MM.1S (cell line): ENCODE measurements around the gene INO80B.

Experiments used
- DNase-seq: peaks from one replicate; pipeline ENCODE4 v3.0.0-alpha.2; 2015
- H2AFZ ChIP-seq: fragments of 300-600 bp; sonication (generic); 2 replicates; pipeline ENCODE4 v1.6.0; 2016; ENCODE audit warnings: antibody characterized with exemption, low read length
- H3F3A ChIP-seq: fragments of 300-600 bp; sonication (generic); 2 replicates; pipeline ENCODE4 v1.6.1; 2016; ENCODE audit warnings: mild to moderate bottlenecking, antibody characterized with exemption, low read length, moderate library complexity, mixed read lengths; ENCODE audit not compliant: insufficient read depth
- H3K27ac ChIP-seq: fragments of 300-600 bp; sonication (generic); 2 replicates; pipeline ENCODE4 v1.5.1; 2016; ENCODE audit warnings: mild to moderate bottlenecking, low read length
- H3K27me3 ChIP-seq: fragments of 300-600 bp; sonication (generic); replicated peaks from 2 replicates; pipeline ENCODE4 v1.6.0; 2016; ENCODE audit warnings: low read length; ENCODE audit not compliant: insufficient read depth
- H3K36me3 ChIP-seq: fragments of 300-600 bp; sonication (generic); replicated peaks from 2 replicates; pipeline ENCODE4 v1.6.1; 2016; ENCODE audit warnings: mild to moderate bottlenecking, low read length, mixed read lengths; ENCODE audit not compliant: insufficient read depth
- H3K4me1 ChIP-seq: fragments of 300-600 bp; sonication (generic); 2 replicates; pipeline ENCODE4 v1.6.1; 2016; ENCODE audit warnings: low read length, mixed read lengths
- H3K4me2 ChIP-seq: fragments of 300-600 bp; sonication (generic); 2 replicates; pipeline ENCODE4 v1.6.0; 2016; ENCODE audit warnings: low read depth, low read length
- H3K4me3 ChIP-seq: fragments of 300-600 bp; sonication (generic); 2 replicates; pipeline ENCODE4 v1.5.1; 2016; ENCODE audit warnings: low read length, mixed read lengths
- H3K79me2 ChIP-seq: fragments of 300-600 bp; sonication (generic); 2 replicates; pipeline ENCODE4 v1.6.1; 2016; ENCODE audit warnings: mixed run types, low read length, mixed read lengths
- H3K9ac ChIP-seq: fragments of 300-600 bp; sonication (generic); 2 replicates; pipeline ENCODE4 v1.6.1; 2016; ENCODE audit warnings: low read length, mixed read lengths
- H3K9me2 ChIP-seq: fragments of 300-600 bp; sonication (generic); replicated peaks from 2 replicates; pipeline ENCODE4 v1.6.1; 2016; ENCODE audit warnings: mild to moderate bottlenecking, low read length, mixed read lengths; ENCODE audit not compliant: insufficient read depth
- H3K9me3 ChIP-seq: fragments of 300-600 bp; sonication (generic); replicated peaks from 2 replicates; pipeline ENCODE4 v1.6.1; 2016; ENCODE audit warnings: mild to moderate bottlenecking, low read length, mixed read lengths; ENCODE audit not compliant: insufficient read depth
- H4K20me1 ChIP-seq: fragments of 300-600 bp; sonication (generic); 2 replicates; pipeline ENCODE4 v1.6.1; 2016; ENCODE audit warnings: mild to moderate bottlenecking, low read length, moderate library complexity, mixed read lengths; ENCODE audit not compliant: insufficient read depth
- EZH2 ChIP-seq: fragments of 300-600 bp; sonication (generic); optimal IDR thresholded peaks from 2 replicates; pipeline ENCODE3; 2017; ENCODE audit warnings: low read depth, mild to moderate bottlenecking, antibody characterized with exemption, low read length, mixed read lengths
- EZH2phosphoT487 ChIP-seq: fragments of 300-600 bp; sonication (generic); IDR thresholded peaks from 2 replicates; pipeline ENCODE4 v1.6.1; 2018; ENCODE audit warnings: antibody characterized with exemption, low read length
- TF ChIP-seq, protein P1 (sequence below): fragments of 300-600 bp; sonication (generic); IDR thresholded peaks from 2 replicates; pipeline ENCODE4 v1.5.1; 2016; ENCODE audit warnings: antibody characterized with exemption, low read length, mixed read lengths

Gene INO80B

DNA sequence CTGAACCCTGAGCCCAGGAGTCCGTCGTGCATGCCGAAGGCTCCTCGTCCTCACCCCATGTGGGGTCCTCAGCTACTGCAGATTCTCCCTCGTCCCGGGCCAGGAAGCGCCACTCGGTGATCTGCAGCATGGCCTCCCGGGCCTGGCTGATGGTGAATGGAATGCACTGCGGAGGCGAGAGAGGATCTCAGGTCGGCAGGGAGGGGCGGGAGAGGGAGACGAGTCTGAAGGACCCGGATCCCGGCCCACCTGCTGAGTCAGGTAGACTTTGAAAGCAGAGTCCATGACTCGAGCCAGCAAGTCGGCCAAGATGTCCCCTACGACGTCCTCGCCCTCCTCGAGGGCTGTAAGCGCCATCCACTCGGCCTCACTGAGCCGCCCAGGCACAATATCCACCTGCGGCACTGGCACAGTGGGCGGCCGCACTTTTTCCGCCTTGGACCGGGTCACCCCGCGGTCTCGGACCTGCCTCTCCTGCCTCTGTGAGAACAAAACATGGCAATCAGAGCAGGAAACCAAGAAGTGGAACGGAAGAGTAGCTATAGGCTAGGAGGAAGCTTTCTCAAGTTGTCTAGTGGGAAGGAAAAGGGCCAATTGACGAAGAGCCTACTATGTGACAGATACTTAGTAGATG is 39.0 kb upstream of the INO80B start:
- Histone ChIP-seq H3K4me3 (no peak overlapping the region), H3K9me2 (no peaks in the 10 kb centered on the region), H4K20me1 (no peaks in the 10 kb centered on the region), H3K4me1 (peaks cover 26% of the 10 kb centered on the region), H3K27me3 (no peaks in the 10 kb centered on the region), H3F3A (no peaks in the 10 kb centered on the region), H2AFZ (0 out of 2 replicates have a peak overlapping the region, but pooled peaks have one; percentile 69), H3K9me3 (no peaks in the 10 kb centered on the region), H3K36me3 (no peaks in the 10 kb centered on the region), H3K79me2 (no peaks in the 10 kb centered on the region), H3K9ac (no peak overlapping the region), H3K4me2 (peak overlapping the region; percentile 71; the same call in 1 of the 2 replicates), H3K27ac (no peak overlapping the region)
- no peak for DNase-seq
- TF ChIP-seq, protein P1, sequence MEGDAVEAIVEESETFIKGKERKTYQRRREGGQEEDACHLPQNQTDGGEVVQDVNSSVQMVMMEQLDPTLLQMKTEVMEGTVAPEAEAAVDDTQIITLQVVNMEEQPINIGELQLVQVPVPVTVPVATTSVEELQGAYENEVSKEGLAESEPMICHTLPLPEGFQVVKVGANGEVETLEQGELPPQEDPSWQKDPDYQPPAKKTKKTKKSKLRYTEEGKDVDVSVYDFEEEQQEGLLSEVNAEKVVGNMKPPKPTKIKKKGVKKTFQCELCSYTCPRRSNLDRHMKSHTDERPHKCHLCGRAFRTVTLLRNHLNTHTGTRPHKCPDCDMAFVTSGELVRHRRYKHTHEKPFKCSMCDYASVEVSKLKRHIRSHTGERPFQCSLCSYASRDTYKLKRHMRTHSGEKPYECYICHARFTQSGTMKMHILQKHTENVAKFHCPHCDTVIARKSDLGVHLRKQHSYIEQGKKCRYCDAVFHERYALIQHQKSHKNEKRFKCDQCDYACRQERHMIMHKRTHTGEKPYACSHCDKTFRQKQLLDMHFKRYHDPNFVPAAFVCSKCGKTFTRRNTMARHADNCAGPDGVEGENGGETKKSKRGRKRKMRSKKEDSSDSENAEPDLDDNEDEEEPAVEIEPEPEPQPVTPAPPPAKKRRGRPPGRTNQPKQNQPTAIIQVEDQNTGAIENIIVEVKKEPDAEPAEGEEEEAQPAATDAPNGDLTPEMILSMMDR, result no peak
- TF ChIP-seq EZH2phosphoT487, result no peak
- no peak for TF ChIP-seq EZH2

DNA sequence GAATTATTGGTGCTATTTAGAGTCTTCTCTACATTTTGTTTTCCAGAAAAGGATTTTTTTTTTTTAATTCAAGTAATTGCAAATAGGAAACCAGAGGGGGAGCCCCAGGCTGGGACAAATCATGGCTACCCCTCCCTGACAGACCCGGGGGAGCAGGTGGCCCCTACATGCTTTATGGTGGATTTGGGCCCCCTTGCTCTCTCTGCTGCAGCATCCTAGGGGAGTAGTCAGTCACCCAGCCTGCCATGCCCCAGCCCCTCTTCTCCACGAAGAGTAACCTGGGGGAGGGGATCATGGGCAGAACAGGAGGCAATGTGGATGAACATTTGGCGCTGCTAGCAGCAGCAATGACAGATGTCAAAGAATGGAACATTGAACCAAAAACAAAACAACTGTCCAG is 38.1 kb upstream of the INO80B start:
- Histone ChIP-seq H3K27me3 (no peaks in the 10 kb centered on the region), H2AFZ (no peak overlapping the region), H3K4me3 (no peak overlapping the region), H3K9ac (no peak overlapping the region), H3F3A (peaks cover 6% of the 10 kb centered on the region; the same call in 1 of the 2 replicates), H3K4me1 (peaks cover 22% of the 10 kb centered on the region), H3K27ac (no peak overlapping the region), H3K9me2 (no peaks in the 10 kb centered on the region), H3K79me2 (no peaks in the 10 kb centered on the region), H3K9me3 (no peaks in the 10 kb centered on the region), H3K36me3 (no peaks in the 10 kb centered on the region), H4K20me1 (no peaks in the 10 kb centered on the region), H3K4me2 (no peak overlapping the region)
- TF ChIP-seq EZH2phosphoT487, result no peak
- TF ChIP-seq, protein P1, result peak; percentile 17; the same call in 1 of the 2 replicates
- no peak for DNase-seq

DNA sequence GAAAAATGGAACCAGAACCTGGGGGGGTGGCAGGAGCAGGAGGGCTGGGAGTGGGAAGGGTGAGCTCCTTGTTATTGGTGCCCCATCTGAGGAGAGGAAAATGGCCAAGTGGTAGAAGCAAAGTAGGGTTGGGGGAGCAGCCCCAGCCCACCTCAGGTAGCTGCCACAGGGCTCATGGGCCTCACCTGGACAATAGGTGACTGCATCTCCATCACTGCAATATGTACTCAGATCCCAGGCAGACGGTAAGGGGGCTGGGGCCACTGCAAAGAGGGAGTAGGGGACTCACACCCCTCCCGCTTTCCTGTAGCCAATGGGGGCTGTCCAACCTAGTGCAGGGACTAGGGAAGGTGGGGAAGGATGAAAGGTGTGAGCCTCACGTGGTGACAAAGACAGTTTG is 37.7 kb upstream of the INO80B start:
- Histone ChIP-seq H3K27ac (no peak overlapping the region), H3K36me3 (no peaks in the 10 kb centered on the region), H3K79me2 (no peaks in the 10 kb centered on the region), H2AFZ (no peak overlapping the region), H3K9ac (no peak overlapping the region), H3K9me3 (no peaks in the 10 kb centered on the region), H4K20me1 (no peaks in the 10 kb centered on the region), H3K4me3 (no peak overlapping the region), H3K27me3 (no peaks in the 10 kb centered on the region), H3K4me2 (no peak overlapping the region), H3F3A (peaks cover 8% of the 10 kb centered on the region; the same call in 1 of the 2 replicates), H3K9me2 (no peaks in the 10 kb centered on the region), H3K4me1 (peaks cover 19% of the 10 kb centered on the region)
- no peak for TF ChIP-seq EZH2
- TF ChIP-seq EZH2phosphoT487, result no peak
- TF ChIP-seq, protein P1, result no peak
- no peak for DNase-seq
